WI38 (cell line): ENCODE results near the gene ANKDD1A.
A peak's percentile ranks its signal among the peaks of the same experiment; 100 is the strongest.

Source experiments
- H3K4me3 ChIP-seq: 2 replicates; pipeline ENCODE4 v1.5.1; 2011; ENCODE audit warnings: low read depth, mild to moderate bottlenecking, control low read depth, low read length
- CTCF ChIP-seq: IDR thresholded peaks from 2 replicates; pipeline ENCODE4 v1.5.1; 2012; ENCODE audit warnings: low read depth, mild to moderate bottlenecking, control low read depth, low read length

Gene ANKDD1A

GRCh38 chr15:64987136-64987535, 75.4 kb downstream of the ANKDD1A start:
- H3K4me3 ChIP-seq, result no peak overlapping the region
- no peak for TF ChIP-seq CTCF

- no peak for TF ChIP-seq CTCF
- peak within 1 kb of the TSS; percentile 95 for H3K4me3 ChIP-seq
Measured at GRCh38 chr15:64989416-64990167, 77.9 kb downstream of the ANKDD1A start, which contains the start of gene SPG21. Gene SPG21 (minus strand): TSS chr15:64989914. CDS start chr15:64983569, 6,345 bp downstream.

- H3K4me3 ChIP-seq, result peak overlapping the region; percentile 95
- TF ChIP-seq CTCF, result no peak
Measured at GRCh38 chr15:64990168-64990470, 78.4 kb downstream of the ANKDD1A start.

GRCh38 chr15:64991536-64992135, 79.9 kb downstream of the ANKDD1A start:
- TF ChIP-seq CTCF, result no peak
- no peak overlapping the region for H3K4me3 ChIP-seq

GRCh38 chr15:64993290-64993689, 81.6 kb downstream of the ANKDD1A start:
- TF ChIP-seq CTCF, result no peak
- H3K4me3 ChIP-seq, result no peak overlapping the region

- no peak for TF ChIP-seq CTCF
- no peak overlapping the region for H3K4me3 ChIP-seq
Measured at GRCh38 chr15:64997066-64997465, 85.4 kb downstream of the ANKDD1A start.

- no peak for TF ChIP-seq CTCF
- no peak overlapping the region for H3K4me3 ChIP-seq
Measured at GRCh38 chr15:64997745-64998375, 86.2 kb downstream of the ANKDD1A start.
